GM19324 (cell line): Measurements from ENCODE around the gene NXT1.

ENCODE experiments used
- ATAC-seq: cut with Tn5 transposase; IDR thresholded peaks from one replicate; pipeline ENCODE4 v1.9.1; 2021; ENCODE audit warnings: mild to moderate bottlenecking, moderate library complexity; ENCODE audit not compliant: unreplicated experiment, low FRiP score

Gene NXT1

DNA sequence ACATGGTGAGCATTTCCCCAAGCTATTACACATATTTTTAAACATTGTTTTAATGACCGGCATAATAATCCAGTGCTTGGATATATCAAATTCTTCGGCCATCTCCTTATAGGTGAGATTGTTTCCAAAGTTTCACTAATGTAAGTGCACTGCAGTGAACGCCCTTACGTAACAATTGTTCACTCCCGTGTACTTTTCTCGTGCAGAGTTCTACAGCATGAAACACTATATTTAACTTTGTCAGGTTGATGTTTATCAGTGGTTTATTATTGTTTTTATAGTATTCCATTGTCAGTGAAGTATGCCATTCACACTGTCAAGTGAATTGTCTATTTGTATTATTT, 7.9 kb downstream of the NXT1 start:
- no peak for ATAC-seq

DNA sequence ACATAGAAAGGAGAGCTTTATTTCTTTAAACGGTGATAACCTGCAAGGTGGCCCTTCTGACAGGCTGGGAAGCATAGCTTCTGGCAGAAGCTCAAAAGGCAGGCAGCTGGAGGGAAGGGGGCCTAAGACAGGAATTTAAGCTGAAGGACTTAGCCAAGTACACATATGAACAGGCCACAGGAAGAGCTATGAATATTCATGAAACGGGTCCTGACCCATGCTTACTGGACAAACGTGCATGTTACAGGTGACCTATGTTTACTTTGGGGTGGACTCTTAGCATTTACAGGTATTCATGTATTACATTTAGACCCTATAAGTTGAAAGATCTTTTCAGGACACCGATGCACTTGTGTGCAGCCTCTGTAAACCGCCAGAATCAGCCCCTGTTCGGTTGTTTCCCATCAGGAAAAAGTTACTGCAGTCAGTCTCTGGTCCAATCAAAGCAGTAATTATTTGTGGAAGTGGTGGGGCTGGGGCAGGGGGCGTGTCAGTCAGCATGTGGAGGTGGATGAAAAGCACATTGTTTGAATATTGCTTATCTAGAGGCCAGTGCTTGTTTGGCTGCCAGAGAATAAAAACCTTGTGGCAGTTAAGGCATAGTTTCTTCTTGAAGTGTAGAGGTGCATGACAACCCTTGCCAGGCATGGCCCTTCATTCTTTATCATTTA, 8.5 kb downstream of the NXT1 start:
- ATAC-seq = no peak

DNA sequence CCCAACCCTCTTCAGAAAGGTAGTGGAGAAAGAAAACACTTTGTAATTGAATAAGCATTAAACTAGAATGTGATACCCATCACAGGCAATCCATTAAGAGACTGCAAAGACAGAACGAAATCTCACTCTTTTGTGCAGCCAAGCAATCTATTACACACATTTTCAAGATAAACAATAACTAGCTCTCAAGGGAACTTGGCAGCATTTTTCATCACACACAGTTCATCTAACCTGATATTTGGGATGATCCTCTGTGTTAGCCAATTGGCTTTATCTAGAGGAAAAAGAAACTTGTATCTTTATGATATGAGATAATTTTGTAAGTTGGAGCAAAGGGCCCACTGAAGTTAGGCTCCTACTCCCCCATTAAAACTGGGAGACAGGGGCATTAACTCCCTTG, 9.9 kb downstream of the NXT1 start:
- no peak for ATAC-seq

DNA sequence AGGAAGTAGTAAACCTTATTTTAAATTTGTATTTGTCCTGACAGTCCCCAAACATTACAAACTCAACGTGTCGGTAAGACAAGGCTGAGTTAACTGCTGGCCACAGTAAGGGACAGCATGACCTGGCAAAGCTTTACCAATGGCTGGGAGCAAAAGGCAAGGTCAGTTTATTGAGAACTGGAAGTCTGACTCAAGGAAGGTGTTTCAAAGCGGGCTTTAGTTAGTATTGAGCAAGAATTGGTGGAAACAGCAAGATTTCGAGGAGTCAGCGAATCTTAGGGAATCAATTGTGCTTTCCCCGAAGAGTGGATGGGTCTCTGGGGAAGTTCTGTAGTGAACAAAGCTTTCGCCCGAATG, 10.5 kb downstream of the NXT1 start:
- ATAC-seq = no peak

DNA sequence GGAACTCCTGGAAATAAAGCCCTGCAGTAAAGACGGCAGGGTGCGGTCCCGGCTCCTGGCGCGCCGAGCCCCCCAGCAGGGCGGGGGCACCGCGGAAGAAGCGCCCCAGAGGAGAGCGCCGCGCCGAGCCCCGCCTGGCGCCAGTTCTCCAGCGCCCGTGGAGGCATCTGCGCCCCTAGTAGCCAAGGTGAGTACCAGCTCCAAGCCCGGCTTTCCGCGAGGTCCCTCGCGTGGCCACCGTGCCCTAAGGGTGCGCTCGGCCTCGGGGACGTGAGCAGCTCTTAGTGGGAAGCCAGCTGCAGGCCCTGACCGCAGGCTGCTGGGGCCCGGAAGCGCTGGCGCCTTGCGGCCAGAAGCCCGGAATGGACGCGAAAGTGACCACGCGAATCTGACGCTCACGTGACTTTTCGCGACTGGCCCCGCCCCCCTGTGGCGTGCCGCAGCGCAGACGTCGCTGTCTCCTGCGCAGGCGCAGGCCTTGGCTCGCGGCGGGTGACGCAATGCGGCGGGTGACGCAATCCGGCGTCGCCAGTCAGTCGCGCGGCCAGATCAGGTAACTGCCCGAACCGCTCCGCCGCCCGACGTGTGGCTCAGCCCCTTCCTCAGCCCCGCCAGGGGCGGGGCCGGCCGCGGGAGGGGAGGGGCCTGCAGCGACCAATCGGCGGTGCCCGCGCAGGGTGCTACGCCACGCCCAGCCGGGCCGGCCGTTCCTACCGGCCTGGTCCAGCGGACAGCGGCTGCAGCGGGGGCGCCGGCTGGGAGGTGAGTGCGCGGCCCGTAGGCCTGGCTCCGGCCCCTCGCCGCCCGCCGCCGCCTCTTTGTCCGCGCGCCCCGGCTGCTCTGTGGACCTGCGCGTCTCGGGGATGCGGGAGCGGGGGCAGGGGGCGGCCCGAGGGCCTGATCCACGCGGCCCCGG, 11.1 kb downstream of the NXT1 start, which contains the start of gene GZF1:
Gene GZF1 (plus strand): TSS at position 707 of the 916 bp plus-strand sequence. CDS start 2,202 bp downstream, outside the sequence.
- ATAC-seq = peak; percentile 76

DNA sequence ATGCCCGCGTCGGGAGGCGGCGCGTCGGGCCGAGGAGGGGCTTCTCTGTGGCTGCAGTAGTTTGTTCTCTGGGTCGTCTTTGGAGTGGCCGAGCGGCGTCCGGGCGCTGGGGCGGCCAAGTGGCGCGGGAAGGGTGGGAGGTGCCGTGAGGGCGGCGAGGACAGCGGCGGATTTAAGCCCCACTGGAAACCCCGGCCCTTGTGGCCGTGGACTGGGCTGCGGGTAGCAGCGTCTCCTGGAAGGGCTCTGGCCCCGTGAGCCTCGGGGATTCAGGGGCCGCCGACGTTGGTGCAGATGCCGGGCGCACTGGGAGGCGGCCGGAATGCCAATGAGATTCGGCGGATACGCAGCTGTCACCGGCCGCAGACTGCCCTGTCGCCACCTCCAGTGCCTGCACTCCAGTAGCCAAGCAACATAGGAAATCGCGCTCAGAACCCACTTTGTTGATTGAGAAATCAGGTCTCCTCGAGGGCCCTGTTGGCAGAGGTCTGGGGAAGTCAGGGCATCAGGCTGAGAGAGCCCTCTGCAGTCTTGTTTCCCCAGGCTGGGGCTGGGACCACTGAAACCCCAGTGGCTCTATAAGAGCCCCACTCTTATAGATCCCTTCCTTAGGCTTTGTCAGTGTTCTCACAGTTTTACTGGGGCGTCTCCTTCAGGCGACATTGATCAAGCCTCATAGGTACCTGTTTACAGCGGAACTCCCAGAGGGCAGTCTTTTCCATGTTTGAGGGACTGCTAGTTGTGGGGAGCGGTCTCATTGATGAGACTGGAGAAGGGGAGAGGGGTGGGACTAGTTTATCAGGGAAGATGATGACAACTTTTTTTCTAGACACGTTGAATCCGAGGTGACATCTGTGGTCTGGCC, 12.0 kb downstream of the NXT1 start:
- ATAC-seq = no peak

DNA sequence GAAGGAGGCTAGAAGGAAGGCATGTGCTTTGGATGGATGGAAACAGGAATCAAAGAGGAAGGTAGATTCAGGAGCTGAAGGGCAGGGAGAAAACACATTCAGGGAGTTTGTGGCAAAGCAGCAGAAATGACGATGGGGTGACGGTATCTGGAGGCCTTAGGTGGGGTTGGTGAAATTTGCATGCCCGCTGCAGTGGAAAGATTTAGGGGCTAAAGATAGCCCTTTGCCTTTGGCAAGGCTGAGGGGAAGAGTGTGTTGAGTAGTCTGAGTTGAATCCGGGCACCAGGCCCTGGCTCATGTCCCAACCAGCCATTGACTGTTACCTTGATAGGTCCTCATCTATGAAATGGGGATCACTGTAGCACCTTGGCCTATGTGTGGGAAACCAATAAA, 12.7 kb downstream of the NXT1 start:
- no peak for ATAC-seq

DNA sequence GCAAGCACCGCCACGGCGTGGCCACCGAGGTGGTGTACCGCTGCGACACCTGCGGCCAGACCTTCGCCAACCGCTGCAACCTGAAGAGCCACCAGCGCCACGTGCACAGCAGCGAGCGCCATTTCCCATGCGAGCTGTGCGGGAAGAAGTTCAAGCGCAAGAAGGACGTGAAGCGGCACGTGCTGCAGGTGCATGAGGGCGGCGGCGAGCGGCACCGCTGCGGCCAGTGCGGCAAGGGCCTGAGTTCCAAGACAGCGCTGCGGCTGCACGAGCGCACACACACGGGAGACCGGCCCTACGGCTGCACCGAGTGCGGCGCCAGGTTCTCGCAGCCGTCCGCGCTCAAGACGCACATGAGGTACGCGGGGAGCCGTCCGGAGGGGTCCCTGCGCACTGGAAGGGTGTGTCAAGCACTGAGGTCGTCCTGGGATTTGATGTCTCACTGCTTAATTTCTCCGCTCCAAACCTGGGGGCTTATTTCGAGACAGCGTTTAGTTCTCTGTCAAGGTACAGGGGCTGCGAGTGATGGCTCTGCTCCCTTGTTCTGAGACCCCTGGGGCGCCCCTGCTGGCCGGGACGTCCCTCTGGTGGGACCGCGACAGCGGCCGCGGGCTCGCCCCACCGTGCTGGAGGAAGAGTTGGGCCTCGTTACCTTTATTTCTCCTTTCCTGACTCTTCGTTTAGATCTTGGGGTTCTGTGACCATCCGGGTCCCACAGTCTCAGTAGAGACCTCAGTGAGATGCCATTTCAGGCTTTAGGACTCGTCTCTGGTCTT, 15.0 kb downstream of the NXT1 start:
- ATAC-seq = no peak

DNA sequence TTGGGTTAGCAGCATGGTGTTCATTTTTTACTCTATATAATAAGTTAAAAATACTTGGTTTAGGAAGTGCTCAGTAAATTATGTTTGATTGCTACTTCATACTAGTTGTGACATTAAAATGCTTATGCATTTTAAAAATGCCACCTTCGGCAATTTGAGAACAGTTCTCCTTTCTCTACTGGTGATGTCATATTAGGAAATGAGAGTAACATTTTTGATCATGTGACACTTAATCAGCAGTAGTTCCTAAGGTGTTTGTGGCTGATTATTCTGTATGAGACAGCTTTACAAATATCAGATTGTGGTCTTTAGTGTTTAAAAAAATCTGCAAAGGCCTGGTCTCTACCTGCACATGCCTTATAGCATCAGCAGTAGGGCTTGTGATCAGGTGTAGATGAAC, 15.8 kb downstream of the NXT1 start:
- ATAC-seq = no peak

DNA sequence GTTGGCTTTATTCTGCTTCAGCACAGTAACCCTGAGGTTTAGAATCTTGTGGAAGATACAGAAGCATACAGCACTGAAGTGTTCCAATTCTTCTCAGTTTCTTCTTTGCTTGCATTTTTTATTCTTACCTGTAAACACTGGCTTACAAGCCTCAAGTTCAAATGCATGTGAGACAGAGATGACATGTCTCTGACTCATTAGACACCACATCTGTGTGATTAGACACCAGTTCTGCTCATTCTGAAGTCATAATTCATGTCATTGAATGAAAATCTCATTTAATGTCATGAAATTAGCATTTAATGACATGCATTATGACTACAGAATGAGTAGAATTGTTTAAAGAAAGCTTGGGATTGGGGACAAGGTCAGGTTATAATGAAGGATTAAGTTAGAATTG, 17.2 kb downstream of the NXT1 start:
- no peak for ATAC-seq

DNA sequence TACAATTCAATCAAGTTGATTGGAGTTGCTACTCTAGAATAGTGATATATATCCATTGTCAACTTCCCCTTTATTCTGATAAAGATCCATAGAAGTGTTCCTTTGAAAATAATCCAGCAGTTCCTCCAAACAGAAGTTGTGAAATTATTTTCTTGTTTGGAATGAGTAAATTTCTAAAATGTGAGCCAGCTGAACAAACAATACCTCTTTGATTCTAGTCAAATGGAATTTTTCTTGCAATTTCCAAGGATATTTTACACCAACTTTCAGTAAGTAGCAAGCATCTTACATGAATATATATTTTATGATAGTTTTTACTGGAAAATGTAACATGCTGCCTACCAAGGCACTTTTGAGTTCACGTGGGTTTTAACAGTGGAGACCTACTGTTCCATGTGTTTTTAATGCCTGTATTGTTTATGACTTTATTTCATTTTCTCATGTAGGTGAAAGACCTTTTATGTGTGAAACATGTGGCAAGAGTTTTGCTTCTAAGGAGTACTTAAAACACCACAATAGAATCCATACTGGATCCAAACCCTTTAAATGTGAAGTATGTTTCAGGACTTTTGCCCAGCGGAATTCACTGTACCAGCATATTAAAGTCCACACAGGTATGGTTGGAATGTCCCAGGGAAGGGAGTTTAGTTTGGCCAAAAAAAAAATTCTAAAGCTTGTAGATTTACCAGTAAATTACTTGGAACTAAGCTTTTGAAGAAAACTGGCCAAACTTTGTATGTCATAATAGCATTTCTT, 17.9 kb downstream of the NXT1 start:
- ATAC-seq = no peak

DNA sequence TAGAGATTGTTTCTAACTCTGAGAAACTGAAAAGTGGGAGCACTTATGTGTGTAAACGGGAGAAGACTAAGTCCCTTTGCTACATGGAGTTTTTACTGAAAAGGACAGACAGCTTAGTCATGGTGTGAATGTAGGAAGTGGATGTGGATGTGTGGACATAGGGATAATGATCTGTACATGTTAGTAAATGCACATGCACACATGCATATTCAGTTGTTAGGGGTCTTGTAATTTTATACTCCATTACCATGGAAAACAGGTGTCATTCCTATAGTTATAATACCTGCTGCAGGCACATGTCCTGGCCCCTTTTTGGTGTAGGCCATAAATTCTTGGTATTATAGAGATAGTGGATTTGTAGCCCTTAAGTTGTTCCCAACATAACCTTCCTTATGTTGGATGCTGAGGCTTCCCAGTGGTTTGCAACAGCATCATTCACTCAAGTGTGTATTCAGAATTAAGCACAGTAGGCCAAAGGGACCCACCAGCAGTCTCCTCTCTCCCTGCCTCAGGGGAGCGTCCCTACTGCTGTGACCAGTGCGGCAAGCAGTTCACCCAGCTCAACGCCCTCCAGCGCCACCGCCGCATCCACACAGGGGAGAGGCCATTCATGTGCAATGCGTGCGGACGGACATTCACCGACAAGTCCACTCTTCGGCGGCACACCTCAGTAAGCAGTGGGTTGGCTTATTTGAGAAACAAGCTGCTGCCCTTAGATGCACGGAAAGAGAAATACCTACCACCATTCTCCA, 18.7 kb downstream of the NXT1 start:
- no peak for ATAC-seq

DNA sequence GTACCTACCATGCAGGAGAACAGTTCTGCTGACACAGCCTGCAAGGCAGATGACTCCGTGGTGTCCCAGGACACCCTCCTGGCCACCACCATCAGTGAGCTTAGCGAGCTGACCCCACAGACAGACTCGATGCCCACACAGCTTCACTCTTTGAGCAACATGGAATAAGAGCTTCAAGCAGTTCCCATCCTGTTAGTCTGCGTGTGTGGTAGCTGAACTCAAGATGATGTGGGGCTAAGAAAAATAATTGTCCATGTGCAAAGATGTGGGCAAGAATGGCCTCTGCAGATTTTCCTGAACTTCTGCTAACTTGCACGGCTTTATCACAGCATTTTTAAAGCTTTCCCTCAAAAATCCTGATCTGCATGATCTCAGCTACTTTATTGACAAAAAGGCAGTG, 19.7 kb downstream of the NXT1 start:
- no peak for ATAC-seq

DNA sequence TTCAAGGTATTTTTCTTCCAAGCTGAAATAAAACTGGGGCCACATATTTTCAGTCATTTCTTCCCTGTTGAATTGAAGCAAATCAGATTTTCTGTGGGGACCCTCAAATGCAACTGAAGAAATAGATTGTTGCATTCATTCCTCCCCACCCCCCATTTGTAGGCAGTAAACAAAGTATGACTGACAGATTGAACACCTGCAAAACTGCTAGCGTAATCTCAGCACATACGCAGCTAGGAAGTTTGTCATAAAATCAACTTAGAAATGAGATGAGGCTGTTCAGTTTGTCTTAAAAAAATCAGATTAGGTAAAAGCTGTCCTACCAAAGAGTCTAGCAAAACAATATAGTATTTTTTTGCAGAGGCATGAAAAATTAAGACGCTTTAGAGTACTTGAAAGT, 20.3 kb downstream of the NXT1 start:
- no peak for ATAC-seq

DNA sequence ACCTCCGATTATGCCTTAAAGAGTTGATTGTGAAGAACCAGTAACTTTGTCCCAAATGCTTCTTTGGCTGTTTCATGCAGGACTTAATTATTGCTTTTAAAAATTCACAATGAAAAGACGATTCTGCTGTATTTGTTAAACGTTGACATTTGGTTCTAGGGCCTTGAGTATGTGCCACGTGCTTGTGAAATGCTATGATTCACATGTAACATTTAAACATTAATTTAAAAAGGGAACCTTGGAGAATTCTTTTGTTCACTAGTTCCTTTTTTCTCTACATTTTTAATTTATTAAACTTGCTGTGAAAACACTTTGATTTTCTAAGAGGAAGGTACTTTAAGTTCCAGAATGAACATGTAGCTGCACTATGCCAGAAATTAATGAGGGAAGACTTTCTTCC, 20.9 kb downstream of the NXT1 start:
- no peak for ATAC-seq

DNA sequence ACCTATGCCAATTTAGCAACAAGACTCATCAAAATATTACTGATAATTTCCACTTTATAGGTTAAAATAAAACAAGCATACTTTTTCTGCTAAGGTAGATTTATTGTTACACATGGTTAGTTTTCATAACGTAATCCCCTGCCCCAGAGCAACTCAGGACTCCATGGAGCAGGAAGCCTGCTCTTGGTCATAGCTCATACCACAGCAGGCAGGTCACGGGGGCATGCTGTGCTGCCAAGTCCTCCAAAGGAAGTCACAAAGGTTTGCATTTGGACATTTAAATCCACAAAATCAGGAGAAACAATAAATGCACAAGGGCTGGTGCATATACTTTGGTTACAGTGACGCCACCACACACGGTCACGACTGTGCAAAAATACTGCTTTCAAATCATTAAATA, 23.9 kb downstream of the NXT1 start:
- no peak for ATAC-seq

DNA sequence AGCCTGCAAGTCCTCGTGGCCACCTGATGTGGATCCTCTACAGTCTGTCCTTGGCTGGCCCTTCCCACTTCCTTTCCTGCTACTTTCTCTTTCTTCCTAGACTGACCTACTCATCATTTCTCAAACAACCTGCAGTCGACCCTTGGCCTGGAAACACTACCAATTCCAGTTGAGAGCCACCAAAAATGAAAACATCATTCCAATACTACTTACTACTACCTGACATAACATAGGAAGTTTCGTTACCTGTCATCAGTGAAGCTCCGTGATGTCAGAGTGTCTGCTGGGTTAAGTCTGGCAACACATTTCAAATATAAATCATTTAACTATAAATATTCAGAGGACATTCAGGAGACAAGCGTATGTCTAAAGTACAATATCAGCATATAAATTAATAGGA, 25.2 kb downstream of the NXT1 start:
- no peak for ATAC-seq

DNA sequence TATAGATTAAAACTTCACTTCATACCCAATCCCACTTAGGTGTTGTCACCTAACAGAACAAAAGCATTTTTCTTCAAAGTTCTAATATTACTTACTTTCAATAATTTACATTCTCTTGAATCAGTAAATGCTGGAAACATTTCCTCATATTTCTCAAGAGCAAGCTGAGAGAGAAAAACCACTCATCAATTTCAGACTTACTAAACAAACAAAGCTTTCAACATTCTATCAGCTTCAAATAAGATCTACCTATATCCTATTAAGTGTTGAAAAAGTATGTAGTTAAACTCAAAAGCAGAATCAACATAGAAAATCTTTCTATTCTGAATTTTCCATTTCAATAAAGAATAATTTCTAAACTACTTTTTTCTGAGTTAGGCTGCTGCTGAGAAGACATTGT, 29.2 kb downstream of the NXT1 start:
- no peak for ATAC-seq

DNA sequence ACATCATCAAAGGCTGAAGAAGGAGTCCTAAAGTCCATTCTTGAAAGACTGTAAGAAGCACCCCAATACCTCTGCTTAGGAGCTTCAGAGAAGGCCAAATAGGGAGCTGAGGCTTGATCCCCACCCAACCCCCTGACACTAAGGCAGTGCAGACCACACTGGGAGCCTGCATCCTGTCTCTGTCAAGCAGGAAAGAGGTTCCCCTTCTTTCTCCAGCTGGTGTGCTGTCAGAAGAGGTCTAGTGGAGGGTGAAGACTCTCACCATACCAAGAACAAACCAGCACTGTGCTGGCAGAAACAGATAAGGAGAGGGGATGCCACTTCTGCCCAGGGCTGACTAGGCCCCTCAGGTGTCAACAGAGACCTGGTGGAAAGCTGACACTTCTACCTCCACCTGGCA, 31.3 kb downstream of the NXT1 start:
- no peak for ATAC-seq
